Ectodermal cell (in vitro differentiated cells): ENCODE measurements around the gene EIF3L.

Experiments
- H3K27ac ChIP-seq: 2 replicates; pipeline ENCODE4 v1.7.0; 2013; ENCODE audit warnings: mild to moderate bottlenecking, low read depth, low read length; ENCODE audit not compliant: insufficient read depth, poor library complexity, severe bottlenecking
- H3K27me3 ChIP-seq: 2 replicates; pipeline ENCODE4 v1.7.0; 2013; ENCODE audit warnings: mild to moderate bottlenecking, low read length; ENCODE audit not compliant: insufficient read depth, control insufficient read depth, poor library complexity, severe bottlenecking
- H3K36me3 ChIP-seq: one replicate; pipeline ENCODE4 v1.7.0; 2013; ENCODE audit warnings: low read length; ENCODE audit not compliant: control insufficient read depth, insufficient read depth
- H3K4me1 ChIP-seq: one replicate; pipeline ENCODE4 v1.7.0; 2013; ENCODE audit warnings: low read length; ENCODE audit not compliant: control insufficient read depth, insufficient read depth
- H3K4me3 ChIP-seq: 2 replicates; pipeline ENCODE4 v1.7.0; 2013; ENCODE audit warnings: low read depth, low read length, control low read depth; ENCODE audit not compliant: insufficient read depth
- H3K9me3 ChIP-seq: 2 replicates; pipeline ENCODE4 v1.7.0; 2013; ENCODE audit warnings: mild to moderate bottlenecking, low read length, moderate library complexity; ENCODE audit not compliant: control insufficient read depth
- WGBS, 2 experiments: methylation state at CpG; one replicate each; pipeline ENCODE4 v1.1.7; 2013; ENCODE audit warnings: missing lambda C conversion rate in 2 of 2; 5-methylcytosine and 5-hydroxymethylcytosine counted together

Gene EIF3L

DNA sequence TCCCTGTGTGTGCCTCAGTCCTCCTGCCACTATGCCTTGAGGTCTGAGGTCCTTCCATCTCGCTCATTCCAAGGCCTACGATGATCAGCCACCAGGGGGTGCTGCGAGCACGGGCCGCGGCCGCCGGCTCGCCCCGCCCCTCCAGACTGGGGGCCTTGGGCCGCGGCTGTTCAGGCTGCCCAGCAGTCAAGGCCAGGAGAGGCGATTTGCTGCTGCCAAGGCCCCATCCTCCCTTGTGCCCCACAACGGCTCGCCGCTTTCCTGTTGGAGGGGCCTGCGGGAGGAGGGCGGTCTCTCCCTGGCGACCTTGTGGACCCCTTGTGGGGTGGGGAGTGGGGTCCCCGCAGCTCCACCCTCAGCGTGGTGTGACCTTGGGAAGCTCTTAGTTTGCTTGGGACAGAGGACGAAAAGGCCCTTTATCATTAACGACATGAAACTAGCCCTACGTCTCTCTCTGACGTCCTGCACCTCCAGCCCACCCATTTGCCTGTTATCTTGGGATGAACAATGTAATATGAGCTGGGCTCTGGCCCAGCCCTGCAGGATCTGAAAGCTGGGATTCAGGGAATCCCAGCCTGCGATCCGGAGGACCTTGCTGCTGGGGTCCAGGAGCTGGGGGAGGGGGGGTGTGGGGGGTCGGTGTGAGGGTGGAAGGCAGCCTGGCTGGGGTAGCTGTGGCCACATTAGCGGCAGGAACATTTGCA, 31.4 kb upstream of the EIF3L start:
- H3K4me3 ChIP-seq: peak overlapping the region; percentile 42
- peaks cover 8% of the 10 kb centered on the region for H3K4me1 ChIP-seq
- H3K27ac ChIP-seq: no peak overlapping the region
- H3K9me3 ChIP-seq: no peaks in the 10 kb centered on the region
- WGBS, 2 experiments: 1 to 2% methylated on average over 29 of the region's 29 CpGs
- H3K36me3 ChIP-seq: no peaks in the 10 kb centered on the region
- H3K27me3 ChIP-seq: peaks cover 40% of the 10 kb centered on the region

DNA sequence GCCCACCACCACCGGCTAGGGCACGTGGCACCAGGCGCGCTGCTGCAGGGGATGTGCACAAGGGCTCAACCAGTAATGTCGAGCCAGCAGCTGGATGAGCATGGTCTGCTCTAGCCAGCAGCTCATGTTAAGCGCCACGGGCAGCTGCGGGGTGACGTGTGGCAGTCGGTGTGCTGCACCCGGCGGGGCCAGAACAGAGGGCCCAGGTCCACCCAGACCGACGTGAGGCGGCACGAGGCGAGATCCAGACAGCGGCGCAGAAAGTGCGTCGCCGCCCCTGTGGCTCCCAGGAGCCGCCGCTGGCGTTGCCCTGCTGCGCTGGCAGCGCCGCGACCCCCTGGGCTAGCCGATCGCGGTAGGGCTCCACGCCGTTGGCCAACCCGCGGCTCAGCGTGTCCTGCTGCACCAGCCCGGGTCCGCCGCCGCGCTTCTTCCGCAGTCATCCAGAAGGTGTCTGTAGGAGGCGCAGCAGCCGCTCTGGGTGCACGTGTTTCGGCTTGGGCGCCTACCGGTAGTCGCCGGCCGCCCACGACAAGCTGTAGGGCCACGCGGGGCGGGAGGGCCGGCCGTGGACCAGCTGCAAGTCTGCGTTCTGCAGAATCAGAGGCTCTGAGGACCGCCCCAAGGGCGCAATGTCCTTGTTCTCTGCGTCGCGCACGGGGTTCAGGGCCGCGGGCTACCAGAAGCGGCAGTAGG, 30.7 kb upstream of the EIF3L start:
- H3K27me3 ChIP-seq: peaks cover 47% of the 10 kb centered on the region
- H3K4me3 ChIP-seq: peak overlapping the region; percentile 42
- H3K27ac ChIP-seq: no peak overlapping the region
- WGBS, 2 experiments: 4 to 5% methylated on average over 68 of the region's 68 CpGs
- H3K4me1 ChIP-seq: peaks cover 8% of the 10 kb centered on the region
- H3K36me3 ChIP-seq: no peaks in the 10 kb centered on the region
- no peaks in the 10 kb centered on the region for H3K9me3 ChIP-seq

DNA sequence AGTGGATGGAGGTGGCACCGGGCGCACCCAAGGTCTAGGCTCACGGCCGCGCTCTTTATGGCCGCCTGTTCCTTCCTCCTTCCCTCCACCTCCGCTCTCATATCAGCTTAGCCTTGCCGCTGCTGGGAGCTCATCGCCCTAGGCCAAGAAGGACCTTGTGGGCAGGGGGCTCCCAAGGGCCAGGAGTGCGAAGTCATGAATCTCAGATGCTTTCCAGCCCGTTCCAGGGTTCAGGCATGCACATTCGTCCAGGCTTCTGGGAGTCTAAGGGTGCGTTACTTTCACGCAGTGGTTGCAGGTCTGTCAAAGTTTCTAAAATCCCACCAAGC, 30.1 kb upstream of the EIF3L start:
- Histone ChIP-seq H3K4me3 (no peak overlapping the region), H3K9me3 (no peaks in the 10 kb centered on the region), H3K36me3 (no peaks in the 10 kb centered on the region), H3K4me1 (peaks cover 11% of the 10 kb centered on the region), H3K27ac (no peak overlapping the region), H3K27me3 (peaks cover 52% of the 10 kb centered on the region)
- 38 to 39% methylated on average over 14 of the region's 14 CpGs for WGBS, 2 experiments

DNA sequence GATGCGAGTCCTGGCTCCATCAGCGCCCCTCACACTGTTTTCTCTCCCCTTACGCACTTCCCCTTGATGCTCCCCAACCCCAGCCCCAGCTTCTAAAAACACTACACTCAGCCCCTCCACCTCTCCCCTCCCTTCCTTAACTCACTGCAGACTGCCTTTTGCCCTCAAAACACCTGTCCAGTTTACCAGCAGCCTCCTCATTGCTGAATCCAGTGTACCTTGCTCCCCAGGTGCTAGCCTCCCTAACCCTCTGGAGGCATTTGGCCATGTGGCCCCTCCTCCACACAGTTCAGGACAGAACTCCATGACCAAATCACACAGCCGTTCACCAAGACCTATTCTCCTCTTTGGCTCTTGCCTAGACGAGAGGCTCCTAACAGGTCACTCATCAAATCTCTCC, 28.9 kb upstream of the EIF3L start:
- 91 to 94% methylated on average over 5 of the region's 5 CpGs for WGBS, 2 experiments
- H3K27me3 ChIP-seq: peaks cover 64% of the 10 kb centered on the region
- peaks cover 11% of the 10 kb centered on the region for H3K4me1 ChIP-seq
- H3K27ac ChIP-seq: no peak overlapping the region
- H3K4me3 ChIP-seq: no peak overlapping the region
- no peaks in the 10 kb centered on the region for H3K9me3 ChIP-seq
- H3K36me3 ChIP-seq: no peaks in the 10 kb centered on the region

DNA sequence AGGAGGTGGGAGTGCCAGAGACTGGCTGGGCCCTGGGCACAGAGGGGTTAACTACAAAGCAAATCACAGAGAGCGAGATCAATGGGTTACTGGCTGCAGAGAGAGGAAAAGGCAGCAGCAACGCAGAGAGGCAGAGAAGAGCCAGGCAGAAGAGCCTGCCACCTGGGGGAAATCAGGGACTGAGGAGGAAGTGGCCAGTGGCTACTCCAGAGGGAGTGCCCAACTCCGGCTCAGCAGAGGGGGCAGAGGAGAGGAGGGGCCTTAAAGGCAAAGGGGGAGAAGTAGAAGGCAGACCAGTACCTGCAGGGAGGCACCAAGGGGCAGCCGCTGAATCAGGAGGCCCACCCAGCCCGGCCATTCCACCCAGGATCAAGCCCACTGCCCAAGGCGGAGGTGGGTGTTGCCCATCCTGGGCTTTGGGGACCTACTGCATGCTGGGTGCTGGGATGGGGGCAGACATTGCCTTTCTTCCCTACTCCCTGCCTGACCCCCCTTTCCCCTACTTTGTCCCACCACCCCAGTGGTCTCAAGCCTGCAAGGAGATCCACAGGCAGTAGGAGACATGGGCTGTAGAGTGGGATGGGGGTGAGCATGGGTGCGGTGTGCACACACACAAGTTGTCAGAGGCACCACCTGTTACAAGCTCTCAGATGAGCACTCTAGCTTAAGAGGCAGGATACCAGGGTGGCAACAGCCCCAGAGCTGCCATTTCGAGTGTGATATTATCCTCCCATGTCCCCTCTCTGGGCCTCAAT, 27.0 kb upstream of the EIF3L start:
- H3K36me3 ChIP-seq: no peaks in the 10 kb centered on the region
- 41 to 43% methylated on average over 8 of the region's 8 CpGs for WGBS, 2 experiments
- peaks cover 73% of the 10 kb centered on the region for H3K27me3 ChIP-seq
- H3K4me3 ChIP-seq: no peak overlapping the region
- H3K27ac ChIP-seq: no peak overlapping the region
- no peaks in the 10 kb centered on the region for H3K9me3 ChIP-seq
- peaks cover 11% of the 10 kb centered on the region for H3K4me1 ChIP-seq

DNA sequence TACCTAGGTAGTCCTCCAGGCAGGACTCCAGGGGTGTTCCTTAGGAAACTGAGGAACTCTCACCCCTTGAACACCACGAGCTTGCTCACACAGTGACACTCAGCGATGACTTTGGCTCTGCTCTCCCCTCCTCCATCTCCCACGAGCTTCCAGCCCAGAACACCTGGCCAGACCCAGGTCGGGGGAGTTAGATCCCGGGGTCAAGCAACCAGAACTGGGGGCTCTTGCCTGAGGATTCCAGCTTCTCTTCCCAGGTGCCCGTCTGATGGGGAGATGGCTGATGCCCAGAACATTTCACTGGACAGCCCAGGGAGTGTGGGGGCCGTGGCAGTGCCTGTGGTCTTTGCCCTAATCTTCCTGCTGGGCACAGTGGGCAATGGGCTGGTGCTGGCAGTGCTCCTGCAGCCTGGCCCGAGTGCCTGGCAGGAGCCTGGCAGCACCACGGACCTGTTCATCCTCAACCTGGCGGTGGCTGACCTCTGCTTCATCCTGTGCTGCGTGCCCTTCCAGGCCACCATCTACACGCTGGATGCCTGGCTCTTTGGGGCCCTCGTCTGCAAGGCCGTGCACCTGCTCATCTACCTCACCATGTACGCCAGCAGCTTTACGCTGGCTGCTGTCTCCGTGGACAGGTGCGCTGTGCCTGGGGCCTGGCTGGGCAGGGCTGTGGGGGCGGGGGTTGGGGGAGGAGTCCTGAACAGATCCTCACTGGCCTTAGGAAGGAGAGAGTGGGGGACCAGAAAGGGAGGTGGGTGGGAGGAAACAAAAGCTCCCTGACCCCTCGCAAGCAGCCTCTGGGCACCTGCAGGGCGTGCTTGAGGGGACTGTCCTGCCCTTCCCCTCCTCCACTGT, 25.9 kb upstream of the EIF3L start, which contains the start of gene GALR3:
Gene GALR3, plus strand, starts transcription at position 249 of the 852 bp plus-strand sequence. Its CDS starts 25 bp downstream, at position 274.
- H3K4me3 ChIP-seq: no peak within 1 kb of the TSS
- no peak within 1 kb of the TSS for H3K27ac ChIP-seq
- 75 to 79% methylated on average over 21 of the region's 21 CpGs for WGBS, 2 experiments
- no peaks in the 10 kb centered on the region for H3K9me3 ChIP-seq
- H3K27me3 ChIP-seq: peaks cover 65% of the 10 kb centered on the region
- H3K4me1 ChIP-seq: peaks cover 5% of the 10 kb centered on the region
- H3K36me3 ChIP-seq: no peaks in the 10 kb centered on the region

DNA sequence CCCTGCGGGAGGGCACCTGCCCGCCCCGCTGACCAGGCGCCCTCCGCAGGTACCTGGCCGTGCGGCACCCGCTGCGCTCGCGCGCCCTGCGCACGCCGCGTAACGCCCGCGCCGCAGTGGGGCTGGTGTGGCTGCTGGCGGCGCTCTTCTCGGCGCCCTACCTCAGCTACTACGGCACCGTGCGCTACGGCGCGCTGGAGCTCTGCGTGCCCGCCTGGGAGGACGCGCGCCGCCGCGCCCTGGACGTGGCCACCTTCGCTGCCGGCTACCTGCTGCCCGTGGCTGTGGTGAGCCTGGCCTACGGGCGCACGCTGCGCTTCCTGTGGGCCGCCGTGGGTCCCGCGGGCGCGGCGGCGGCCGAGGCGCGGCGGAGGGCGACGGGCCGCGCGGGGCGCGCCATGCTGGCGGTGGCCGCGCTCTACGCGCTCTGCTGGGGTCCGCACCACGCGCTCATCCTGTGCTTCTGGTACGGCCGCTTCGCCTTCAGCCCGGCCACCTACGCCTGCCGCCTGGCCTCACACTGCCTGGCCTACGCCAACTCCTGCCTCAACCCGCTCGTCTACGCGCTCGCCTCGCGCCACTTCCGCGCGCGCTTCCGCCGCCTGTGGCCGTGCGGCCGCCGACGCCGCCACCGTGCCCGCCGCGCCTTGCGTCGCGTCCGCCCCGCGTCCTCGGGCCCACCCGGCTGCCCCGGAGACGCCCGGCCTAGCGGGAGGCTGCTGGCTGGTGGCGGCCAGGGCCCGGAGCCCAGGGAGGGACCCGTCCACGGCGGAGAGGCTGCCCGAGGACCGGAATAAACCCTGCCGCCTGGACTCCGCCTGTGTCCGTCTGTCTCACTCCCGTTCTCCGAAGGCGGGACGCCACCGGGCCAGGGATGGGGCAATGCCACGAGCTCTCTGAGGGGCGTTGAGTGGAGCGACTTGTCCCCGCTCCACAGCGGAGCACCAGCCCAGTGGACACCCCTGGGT, 24.3 kb upstream of the EIF3L start:
- Histone ChIP-seq H3K27me3 (peaks cover 49% of the 10 kb centered on the region), H3K36me3 (no peaks in the 10 kb centered on the region), H3K4me1 (peaks cover 3% of the 10 kb centered on the region), H3K4me3 (peak overlapping the region; percentile 37), H3K9me3 (no peaks in the 10 kb centered on the region), H3K27ac (no peak overlapping the region)
- WGBS, 2 experiments: 9% methylated on average over 135 of the region's 135 CpGs

DNA sequence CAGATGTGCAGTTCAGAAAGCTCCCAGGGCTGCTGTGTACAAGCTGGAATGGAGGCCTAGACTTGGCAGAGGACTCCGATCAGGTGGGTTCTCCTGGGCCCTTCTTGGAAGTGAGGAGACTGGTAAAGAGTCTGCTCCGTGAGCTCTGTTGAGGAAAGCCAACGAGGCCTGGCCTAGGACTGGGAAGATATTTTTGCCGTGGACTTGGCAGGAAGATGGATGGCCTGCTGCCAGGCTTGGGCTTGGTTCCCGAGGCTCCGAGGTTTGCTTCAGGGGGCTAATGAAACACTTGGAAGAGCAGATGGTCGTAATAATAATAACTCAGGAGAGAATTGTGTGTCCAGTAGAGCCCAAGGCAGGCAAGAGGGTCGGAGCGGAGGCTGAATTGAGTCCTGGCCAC, 22.2 kb upstream of the EIF3L start:
- Histone ChIP-seq H3K27ac (no peak overlapping the region), H3K9me3 (no peaks in the 10 kb centered on the region), H3K4me1 (peaks cover 3% of the 10 kb centered on the region), H3K27me3 (peaks cover 39% of the 10 kb centered on the region), H3K36me3 (peaks cover 11% of the 10 kb centered on the region), H3K4me3 (no peak overlapping the region)
- 95% methylated on average over 9 of the region's 9 CpGs for WGBS, 2 experiments
